ENCODE data around the gene BAHD1.
A peak's percentile ranks its signal among the peaks of the same experiment; 100 is the strongest.

Gene BAHD1

DNA sequence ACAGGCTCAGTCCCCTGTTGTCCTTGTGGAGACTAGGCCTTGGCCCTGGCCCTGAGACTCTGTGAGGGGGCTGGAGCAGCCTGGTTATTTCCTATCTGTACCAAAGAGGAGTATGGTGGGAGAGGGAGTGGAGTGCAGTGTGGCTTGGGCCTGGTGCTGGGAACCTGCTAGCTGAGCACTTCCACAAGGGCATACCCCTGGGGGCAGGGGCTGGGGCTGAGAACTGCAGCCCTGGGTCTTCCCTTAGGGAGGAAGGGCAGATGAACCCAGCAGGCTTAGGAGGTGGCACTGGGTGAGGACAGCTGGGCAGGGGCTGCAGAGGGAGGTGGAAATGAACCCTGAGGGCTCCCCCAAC is 26.5 kb downstream of the BAHD1 start:
- DNase-seq (ENCODE audit: low spot score), result no peak

DNA sequence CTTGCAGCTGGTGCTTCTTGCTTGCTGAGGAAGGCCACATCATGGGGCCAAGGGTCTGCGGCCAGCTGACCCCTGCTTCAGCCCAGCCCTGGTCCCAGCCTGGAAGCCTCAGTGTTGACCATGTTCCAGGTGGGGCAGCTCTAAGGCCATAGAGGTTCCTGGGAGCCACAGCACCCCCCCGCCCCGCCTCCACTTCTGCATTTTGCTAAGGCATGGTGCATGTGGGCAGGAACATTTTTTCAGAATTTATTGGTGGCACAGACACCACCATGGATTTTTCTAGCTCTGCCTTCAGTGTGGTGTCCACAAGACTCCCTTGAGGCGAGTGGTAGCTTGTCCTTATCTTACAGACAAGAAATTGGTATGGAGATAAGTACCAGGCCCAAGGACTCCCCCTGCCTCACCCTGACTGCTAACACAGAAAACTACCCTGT is 28.2 kb downstream of the BAHD1 start:
- no peak for DNase-seq (ENCODE audit: low spot score)

DNA sequence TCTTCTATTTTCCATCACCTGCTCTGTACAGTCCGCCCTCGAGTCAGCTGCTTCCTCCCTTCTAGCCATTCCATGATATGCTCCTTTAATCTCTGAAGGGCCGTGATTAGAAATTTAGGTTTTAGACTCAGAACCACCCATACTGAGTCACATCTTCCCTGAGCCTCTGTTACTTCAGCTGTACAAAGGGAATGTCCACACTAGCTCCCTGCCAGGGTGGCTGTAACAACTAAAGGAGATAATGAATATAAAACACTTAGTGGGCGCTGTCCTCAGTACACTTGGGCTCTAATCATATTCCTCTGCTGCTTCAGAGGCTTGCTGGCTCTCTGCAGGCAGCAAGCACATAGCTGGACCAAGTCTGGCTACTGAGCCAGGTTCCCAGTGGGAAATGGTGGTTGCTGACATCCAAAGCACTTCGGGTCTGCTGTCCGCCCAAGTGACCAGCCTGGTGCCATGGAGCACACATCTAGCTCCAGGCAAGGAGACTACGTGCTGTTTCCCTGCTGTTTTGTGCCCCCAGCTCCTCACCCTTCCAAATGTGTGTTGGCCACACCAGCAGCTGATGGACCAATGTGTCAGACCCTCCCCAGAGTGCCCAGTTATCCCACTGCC is 29.1 kb downstream of the BAHD1 start:
- no peak for DNase-seq (ENCODE audit: low spot score)

DNA sequence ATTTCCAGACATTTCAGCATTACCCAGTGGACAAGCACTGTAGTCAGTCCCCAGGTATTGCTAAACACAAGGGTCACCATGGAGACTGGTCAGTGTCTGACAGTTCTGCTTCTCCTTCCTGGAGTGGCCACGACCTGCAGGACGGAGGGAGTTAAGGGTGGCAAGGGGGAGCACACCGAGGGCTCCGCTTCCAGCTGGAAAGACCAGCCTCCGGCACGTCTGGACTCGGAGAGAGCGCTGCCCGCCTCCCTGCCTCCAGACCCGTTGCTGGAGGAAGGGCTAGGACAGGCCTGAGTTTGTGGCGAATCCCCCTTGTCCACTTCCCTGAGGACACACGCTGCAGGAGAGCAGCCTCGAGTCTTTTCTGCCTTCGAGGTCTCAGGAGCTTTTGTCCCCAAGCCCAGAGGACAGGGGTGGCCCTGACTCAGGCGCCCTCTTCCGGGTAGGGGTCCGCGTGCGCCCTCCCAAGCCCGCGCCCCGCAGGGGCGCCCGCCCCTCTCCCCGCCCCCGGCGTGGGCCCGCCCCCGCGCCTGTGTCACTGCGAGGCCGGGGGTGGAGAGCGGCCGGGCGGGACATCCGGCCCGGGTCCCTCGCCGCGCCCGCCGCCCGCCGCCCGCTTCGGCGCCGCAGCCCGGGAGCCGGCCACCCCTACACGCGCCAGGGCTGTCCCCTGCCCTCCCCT is 29.8 kb downstream of the BAHD1 start, which contains the start of gene CHST14:
Gene CHST14, plus strand, starts transcription at position 562 of the 682 bp plus-strand sequence. CDS start 230 bp downstream, outside the sequence.
- DNase-seq (ENCODE audit: low spot score), result peak; percentile 92

DNA sequence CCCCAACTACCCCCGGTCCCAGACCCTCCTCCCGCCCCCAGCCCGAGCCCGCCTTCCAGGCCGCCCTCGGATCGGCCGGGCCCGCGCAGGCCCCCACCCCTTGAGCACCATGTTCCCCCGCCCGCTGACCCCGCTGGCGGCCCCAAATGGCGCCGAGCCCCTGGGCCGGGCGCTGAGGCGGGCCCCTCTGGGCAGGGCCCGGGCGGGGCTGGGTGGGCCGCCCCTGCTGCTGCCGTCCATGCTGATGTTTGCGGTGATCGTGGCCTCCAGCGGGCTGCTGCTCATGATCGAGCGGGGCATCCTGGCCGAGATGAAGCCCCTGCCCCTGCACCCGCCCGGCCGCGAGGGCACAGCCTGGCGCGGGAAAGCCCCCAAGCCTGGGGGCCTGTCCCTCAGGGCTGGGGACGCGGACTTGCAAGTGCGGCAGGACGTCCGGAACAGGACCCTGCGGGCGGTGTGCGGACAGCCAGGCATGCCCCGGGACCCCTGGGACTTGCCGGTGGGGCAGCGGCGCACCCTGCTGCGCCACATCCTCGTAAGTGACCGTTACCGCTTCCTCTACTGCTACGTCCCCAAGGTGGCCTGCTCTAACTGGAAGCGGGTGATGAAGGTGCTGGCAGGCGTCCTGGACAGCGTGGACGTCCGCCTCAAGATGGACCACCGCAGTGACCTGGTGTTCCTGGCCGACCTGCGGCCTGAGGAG is 30.5 kb downstream of the BAHD1 start:
- DNase-seq (ENCODE audit: low spot score), result peak; percentile 57

- peak; percentile 59 for DNase-seq (ENCODE audit: low spot score)
Observed at GRCh38 chr15:40471808-40472150, 31.0 kb downstream of the BAHD1 start.

GRCh38 chr15:40472171-40472727 is 31.5 kb downstream of the BAHD1 start:
- DNase-seq (ENCODE audit: low spot score), result no peak

DNA sequence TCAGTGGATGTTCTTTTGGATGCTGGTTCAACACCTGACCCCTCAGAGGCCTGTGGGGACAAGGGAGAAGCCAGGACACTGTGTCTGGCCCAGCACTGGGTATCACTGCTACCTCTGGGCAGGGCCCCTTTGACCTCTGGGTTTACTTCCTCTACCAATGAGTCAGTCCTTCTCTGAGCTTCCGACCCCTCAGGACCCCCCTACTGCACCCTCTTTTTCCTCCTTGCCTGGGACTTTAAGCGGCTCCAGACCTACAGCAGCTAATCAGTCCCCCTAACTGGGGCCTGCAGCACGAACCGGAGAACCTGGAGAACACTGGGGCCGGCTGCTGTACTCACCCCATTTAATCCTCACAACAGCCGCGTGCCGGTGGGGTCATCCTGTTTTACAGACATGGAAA is 33.8 kb downstream of the BAHD1 start:
- no peak for DNase-seq (ENCODE audit: low spot score)

GRCh38 chr15:40477642-40478327 is 37.0 kb downstream of the BAHD1 start:
- no peak for DNase-seq (ENCODE audit: low spot score)

DNA sequence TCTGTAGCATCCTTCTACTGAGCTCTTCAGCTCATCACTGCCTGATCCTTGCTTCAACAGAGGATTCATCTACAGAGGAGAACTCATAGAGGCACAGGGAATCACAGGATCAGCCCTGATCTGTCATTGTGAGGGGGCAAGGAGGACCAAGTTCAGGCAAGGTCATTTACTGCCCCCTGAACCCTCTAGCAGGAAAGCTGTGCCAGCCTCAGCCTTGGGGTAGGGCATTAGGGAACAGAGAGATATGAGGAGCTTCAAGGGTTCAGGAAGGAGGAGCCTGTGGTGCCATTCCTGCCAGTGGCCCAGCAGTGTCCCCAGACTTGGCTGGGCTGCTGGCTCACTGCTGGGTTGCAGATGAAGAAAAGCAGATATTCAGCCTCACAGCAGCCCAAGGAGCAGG is 38.3 kb downstream of the BAHD1 start:
- DNase-seq (ENCODE audit: low spot score), result no peak

GRCh38 chr15:40481341-40482074 is 40.8 kb downstream of the BAHD1 start:
- DNase-seq (ENCODE audit: low spot score), result no peak

GRCh38 chr15:40483919-40484318 is 43.2 kb downstream of the BAHD1 start:
- no peak for DNase-seq (ENCODE audit: low spot score)

DNA sequence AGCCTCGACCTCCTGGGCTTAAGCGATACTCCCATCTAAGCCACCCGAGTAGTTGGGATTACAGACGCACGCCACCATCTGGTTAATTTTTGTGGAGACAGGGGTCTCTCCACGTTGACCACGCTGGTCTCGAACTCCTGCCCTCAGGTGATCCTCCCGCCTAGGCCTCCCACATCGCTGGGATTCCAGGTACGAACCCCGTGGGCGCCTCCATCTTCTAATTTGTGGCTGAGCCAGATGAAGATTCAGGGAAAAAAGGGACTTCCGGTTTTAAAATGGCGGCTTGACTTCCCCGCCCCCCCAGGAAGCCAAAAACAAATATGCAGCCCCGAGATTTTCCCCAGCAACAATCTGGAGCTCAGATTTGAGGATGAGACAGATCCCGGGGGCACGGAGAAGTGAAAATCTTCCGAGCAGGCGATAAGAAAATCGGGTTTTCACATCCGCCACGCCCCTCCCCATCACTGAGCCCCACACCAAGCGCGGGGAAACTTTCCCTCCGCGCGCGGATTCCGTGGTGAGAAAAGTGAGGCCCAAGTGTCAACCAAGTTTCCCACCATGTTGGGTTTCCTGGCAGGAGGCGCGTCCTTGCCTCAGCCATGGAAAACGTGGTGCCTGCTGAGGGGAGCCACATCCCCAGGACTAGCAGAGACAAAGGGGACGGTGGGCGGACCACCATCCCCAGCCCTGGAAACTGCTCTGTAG is 45.5 kb downstream of the BAHD1 start:
- DNase-seq (ENCODE audit: low spot score), result no peak

DNA sequence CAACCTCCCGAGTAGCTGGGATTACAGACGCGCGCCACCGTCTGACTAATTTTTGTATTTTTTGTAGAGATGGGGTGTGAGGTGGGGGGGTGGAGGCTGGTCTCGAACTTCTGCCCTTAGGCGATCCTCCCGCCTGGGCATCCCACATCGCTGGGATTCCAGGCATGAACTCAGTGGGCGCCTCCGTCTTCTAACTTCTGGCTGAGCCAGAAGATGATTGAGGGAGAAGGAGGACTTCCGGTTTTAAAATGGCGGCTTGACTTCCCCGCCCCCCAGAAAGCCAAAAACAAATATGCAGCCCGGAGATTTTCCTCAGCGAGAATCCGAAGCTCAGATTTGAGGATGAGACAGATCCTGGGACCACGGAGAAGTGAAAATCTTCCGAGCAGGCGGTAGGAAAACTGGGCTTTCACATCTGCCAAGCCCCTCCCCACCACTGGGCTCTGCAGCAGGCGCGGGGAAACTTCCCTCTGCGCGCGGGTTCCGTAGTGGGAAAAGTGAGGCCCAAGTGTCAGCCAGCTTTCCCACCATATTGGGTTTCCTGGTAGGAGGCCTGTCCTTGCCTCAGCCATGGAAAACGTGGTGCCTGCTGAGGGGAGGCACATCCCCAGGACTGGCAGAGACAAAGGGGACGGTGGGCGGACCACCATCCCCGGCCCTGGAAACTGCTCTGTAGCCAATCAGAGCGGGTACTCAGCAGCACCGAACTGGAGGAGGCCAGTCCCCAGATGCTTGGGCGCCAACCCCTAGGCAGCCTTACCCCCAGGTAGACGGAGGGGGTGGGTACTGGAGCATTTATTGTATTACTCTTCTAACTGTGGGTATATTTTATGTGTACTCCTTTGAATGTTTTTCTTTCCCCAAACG is 47.3 kb downstream of the BAHD1 start:
- no peak for DNase-seq (ENCODE audit: low spot score)

DNA sequence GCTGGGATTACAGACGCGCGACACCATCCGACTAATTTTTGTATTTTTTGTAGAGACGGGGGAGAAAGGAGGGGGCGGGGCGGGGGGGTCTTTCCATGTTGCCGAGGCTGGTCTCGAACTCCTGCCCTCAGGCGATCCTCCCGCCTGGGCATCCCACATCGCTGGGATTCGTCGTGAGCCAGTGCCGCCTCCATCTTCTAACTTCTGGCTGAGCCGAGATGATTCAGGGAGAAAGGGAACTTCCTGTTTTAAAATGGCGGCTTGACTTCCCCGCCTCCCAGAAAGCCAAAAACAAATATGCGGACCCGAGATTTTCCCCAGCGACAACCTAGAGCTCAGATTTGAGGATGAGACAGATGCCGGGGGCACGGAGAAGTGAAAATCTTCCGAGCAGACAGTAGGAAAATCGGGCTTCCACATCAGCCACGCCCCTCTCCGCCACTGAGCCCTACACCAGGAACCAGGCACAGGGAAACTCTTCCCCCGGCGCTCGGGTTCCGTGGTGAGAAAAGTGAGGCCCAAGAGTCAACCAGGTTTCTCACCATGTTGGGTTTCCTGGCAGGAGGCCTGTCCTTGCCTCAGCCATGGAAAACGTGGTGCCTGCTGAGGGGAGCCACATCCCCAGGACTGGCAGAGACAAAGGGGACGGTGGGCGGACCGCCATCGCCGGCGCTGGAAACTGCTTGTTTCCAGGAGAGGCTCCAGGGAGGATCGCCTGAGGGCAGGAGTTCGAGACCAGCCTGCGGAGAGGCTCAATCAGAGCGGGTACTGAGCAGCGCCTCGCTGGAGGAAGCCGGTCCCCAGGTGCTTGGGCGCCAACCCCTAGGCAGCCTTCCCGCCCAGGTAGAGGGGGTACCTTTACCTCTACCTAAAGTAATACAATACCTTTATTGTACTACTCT is 48.8 kb downstream of the BAHD1 start:
- peak; percentile 41 for DNase-seq (ENCODE audit: low spot score)

DNA sequence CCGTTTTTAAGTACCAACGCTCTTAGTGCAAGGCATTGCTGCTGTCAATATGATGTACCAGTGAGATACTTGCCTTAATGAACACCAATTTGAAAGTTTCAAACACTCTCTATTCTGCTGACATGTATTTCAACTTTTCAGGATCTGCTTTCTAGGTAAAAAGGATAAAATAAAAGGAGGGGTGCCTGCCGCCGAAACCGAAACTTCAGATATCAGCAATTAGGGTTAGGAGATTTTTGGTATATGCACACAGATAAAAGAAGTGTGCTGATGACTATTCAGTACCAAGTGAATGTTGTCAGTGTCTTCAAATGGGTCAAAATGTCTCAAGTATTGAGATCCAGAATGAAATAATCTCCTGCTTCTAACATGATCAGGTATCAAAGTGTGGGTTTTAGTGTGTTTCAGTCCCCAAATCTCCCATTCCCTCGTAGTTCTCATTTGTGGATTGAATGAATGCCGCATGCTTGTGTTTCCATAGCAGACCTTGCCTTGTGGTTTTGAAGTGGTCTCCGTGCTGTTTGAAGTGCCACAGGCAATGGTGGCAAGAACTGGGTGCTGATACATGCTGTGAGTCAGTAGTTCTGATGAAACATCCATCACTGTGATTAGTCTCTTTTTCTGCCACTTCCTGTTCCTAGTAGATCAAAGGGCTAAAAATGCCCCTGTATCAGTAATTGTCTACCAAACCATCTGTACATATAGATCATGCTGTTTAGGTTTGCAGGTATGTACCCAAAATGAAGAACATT is 52.5 kb downstream of the BAHD1 start:
- DNase-seq (ENCODE audit: low spot score), result no peak

- DNase-seq (ENCODE audit: low spot score), result no peak
Observed at GRCh38 chr15:40495516-40495915, 54.8 kb downstream of the BAHD1 start.

GRCh38 chr15:40498418-40498817 is 57.7 kb downstream of the BAHD1 start:
- peak; percentile 47 for DNase-seq (ENCODE audit: low spot score)
